Measurements from ENCODE around the gene CCM2. TPM values are rescaled to one million over a fixed set of nuclear protein-coding genes. Genes with fewer than 3 reads are reported as not detected.
"Not testable (repeated sequence)": the region's sequence is repeated elsewhere in the genome, so short reads cannot be mapped to it uniquely, and the experiment has no call there.

Gene CCM2
- total RNA-seq, 1 donor from 2014 or later = 30.3 TPM

DNA sequence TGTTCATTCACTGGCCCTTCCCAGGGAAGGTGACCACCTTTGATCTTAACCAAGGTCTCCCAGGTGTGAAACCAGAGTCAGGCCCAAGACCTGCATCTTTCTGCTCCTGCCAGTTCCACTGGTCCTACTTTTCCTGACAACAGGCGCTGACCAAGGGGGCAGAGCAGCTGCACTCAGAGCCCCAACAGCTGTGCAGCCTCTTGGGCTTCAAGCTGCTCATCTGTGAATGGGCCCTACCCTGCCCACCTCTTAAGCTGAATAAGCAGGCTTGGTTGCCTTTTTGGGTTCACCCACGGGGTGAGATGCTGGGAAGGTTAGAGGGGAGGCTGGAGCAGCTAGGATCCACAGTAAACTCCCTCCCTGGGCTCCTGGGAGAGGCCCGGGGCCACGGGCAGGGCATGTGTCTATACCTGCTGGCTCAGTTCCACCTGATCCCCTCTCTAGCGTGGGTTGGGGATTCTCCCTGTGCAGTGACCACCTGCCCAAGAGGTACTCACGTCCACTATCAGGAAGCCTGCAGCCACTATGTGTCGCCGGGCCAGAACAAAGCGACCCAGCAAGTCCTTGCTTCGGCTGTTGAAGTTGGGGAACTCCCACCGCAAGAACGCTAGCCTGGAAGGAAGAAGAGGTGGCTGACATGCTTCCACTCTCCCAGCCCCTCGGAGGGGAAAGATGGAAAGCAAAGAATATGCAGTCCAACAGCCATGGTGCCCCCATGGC lies 100.9 kb downstream of the CCM2 start:
- ATAC-seq (ENCODE audit: poor library complexity) (no peak), DNase-seq (no peak)
- intact Hi-C loops (cut with DNase I) = no loop called here

DNA sequence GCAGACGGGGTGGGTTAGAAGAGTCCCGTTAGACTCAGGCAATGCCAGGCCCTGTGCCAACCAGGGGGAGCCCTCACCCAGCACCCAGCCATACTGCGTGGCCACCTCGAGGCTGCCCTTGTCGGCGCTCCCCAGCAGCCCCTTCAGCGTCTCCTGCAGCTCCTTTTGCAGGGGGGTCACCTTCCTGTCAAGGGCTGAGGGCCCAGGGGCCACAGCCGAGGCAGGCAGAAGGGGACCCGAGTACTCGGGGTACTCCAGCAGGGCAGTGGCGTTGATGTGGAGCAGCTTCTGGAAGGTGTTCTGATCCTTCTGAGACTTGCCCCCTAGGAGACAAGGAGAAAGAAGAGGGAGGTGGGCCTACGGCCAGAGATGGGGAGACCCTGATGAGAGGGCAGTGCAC lies 101.7 kb downstream of the CCM2 start:
- DNase-seq = no peak
- ATAC-seq (ENCODE audit: poor library complexity) = no peak
- intact Hi-C loops (cut with DNase I) = no loop called here

DNA sequence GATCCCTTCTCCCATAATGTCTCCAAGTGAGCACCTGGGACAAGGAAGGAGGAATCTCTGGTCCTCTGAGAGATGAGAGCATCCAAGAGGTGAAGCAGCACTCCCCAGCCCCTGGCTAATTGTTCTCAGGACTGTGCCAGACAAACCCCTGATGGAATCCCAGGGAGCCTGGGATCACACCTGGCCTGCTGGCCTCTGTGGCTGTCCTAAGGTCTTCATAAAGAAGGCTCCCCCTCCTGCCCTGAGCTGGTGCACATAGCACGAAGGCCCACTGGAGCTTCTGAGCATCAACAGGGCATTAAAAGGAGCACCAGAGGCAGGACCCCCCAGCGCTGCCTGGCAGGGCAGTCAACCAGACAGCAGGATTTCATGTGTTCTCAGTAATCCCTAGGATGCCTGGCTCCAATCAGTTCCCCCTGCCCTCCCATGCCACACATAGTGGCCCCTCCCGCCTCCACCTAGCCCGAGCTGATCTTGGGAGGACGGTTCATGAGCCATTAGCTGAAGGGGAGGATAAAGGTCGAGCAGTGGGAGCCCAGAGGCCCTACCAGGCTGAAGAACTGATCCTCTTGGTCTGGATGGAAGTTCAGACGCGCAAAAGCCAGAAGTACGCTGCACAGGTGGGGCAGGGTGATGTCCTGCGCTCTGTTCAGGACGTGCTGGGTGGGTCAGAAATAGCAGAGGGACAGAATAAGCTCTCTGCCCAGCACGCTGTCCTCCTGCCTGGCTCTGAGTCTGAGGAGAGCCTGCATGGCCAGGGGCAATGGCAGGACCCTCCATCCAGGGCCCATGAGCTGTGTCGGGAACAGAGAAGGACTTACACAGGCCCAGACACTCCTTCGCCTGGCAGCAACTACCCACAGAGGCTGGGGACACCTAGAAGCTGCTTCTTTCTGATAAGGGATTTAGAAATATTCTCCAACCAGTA lies 103.0 kb downstream of the CCM2 start:
- no peak for DNase-seq
- ATAC-seq (ENCODE audit: poor library complexity) = no peak
- intact Hi-C loops (cut with DNase I) = no loop called here

DNA sequence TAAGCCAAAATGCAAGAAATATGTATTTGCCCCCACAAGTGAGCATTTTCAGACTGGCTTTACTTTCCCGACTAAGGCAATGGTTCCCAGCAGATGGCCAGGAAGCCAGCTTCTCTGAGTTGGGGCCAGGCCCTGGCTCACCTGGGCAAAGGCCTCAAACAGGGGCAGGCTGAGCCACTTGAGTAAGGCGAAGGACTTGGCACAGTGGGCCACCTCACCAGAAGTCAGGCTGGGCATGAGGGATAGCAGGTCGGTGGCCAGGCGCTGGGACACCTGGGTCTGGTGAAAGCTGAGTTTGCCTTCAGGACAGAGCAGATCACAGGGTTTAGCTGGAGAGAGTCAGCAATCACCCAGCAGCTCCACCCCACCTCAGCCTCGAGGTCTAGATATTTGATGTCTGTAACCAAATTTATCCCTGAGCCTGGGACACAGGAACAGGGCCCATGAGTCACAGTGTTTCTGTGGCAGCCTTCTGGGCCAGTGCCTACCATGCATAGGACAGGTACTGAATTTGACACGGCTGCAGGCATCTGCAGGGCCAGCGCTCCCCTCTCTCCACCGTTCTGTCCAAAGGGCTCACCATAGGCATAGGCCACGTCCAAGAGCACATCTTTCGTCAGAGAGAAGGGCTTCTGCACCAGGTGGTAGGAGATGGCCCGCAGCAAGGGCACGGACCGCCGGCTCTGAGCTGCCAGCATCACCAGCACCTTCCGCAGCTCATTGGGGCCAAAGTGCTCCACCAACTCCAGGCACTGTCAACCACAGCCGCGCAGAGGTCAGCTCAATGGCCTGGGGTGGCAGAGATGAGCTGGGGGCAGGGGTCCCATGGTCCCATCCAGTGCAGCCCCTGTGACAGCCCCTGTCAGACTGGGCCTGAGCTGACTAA lies 104.2 kb downstream of the CCM2 start:
- peak; percentile 40 for DNase-seq
- ATAC-seq (ENCODE audit: poor library complexity) = no peak
- intact Hi-C loops (cut with DNase I) = no loop called here

DNA sequence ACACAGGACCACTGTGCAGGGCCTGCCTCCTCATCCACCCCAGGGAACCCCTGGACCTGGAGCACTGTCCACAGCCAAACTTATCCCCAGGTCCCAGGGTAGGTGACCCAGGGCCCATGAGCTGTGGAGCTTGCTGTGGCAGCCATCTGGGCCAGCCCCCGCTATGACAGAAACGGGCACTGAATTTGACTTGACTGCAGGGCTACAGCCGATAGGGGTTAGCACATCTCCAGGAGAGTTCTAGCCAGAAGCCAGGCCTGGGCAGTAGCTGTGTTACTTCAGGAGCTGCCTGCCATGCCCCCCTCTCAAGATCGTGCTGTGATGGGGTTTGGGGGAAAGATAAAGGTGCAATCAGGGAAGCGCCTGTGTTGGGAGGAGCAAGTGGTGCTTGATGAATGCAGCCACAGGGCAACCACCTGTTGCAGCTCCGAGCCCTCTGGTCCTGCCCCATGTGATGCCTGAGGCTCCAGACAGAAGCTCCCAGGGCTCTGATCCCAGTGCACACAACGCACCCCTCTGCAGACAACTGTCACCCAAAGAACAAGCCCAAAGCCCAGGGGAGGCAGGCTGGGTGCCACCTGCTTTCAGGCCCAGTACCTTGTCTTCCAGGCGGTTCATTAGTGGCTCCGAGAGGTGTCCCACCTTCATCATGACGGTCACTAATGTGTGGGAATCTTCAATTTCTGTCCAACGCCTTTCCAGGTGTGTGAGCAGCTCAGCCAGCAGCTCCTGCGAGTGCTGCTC lies 105.0 kb downstream of the CCM2 start:
- no peak for DNase-seq
- intact Hi-C loops (cut with DNase I) = loop anchor here (5.0 kb wide), 1 partner anchor 103 kb away; the partner anchor contains the start of gene CCM2
- ATAC-seq (ENCODE audit: poor library complexity) = no peak

DNA sequence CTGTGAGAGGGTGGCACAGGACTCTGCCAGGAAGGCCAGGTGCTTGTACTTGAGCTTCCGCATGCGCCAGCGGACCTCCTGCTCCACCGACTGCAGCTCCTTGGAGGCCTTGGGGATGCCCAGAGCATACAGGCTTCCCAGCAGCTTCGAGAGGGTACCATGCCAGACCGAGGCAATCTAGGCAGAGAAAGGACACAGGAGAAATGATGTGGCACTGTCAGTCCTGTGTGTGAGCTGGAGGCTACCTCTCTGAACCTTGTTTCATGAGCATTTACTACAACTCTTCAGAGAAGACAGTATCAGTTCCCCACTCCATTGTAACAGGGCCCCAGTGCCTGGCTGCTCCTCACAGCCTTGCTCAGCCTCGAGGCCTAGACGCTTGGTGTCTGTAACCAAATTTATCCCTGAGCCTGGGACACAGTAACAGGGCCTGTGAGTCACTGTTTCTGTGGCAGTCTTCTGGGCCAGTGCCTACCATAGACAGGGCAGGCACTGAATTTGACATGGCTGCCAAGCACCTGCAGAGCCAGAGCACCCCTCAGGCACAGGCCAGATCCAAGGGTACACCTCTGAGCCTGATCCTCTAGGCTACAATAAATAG lies 105.7 kb downstream of the CCM2 start:
- intact Hi-C loops (cut with DNase I) = loop anchor here (5.0 kb wide), 1 partner anchor 103 kb away; the partner anchor contains the start of gene CCM2
- DNase-seq (no peak), ATAC-seq (ENCODE audit: poor library complexity) (no peak)

DNA sequence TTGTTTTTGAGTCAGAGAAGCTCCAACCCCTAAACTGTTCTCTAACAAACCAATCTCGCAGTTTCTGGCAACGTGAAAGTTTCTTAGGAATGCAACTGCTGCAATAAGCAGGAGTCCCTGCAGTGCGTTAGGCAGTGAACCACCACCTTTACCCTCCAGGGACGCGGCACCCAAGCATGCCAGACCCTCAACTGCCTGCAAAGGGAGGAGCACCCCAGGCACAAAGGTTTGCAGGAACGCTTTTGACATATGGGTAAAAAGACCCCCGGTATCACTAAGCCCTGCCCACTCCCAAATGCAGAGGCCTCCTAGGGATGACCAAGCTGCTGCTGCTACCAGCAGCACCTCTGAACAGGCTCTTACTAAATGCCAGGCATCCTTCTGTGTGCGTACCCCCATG lies 106.8 kb downstream of the CCM2 start:
- ATAC-seq (ENCODE audit: poor library complexity) (no peak), DNase-seq (no peak)
- intact Hi-C loops (cut with DNase I) = loop anchor here (5.0 kb wide), 1 partner anchor 105 kb away; the partner anchor contains the start of gene CCM2

DNA sequence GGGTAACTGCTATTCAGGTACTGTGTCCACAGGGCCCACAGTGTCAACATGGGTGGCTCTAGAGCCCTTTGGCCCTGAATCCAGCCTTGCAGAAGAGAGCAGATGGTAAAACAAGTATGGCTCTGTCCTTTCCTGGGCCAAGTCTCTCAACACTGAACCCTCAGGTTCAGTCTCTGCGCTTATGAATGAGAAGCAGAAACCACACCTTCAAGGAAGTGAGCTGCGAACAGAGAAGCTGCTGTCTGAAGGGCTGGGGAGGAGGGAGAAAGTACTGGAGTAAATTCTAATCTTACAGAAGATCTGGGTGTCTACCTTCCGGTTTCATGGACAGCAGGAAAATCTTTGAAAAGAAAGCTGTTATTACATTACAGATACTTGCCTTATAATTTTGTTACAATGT lies 107.4 kb downstream of the CCM2 start:
- intact Hi-C loops (cut with DNase I) = loop anchor here (5.0 kb wide), 1 partner anchor 105 kb away; the partner anchor contains the start of gene CCM2
- ATAC-seq (ENCODE audit: poor library complexity) = no peak
- no peak for DNase-seq

DNA sequence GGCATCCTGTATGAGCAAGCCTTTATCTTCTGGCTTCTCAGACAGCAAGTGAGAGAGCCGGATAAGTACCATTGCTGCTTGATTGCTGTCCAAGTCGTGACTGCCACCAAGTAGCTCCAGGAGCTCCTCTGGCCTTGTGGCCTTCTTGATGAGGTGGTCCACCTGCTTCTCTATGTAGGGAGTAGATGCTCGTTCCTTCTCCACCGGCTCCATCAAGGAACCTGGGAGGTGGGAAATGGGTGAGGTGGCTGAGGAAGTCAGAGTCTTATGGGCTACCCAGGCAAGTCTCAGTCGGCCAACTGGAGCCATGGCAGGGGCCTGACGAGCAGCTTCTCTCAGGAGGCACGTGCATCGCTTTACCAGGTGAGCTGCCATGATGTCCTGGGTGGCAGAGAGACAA lies 108.9 kb downstream of the CCM2 start:
- DNase-seq (peak; percentile 21), ATAC-seq (ENCODE audit: poor library complexity) (no peak)
- intact Hi-C loops (cut with DNase I) = loop anchor here (5.0 kb wide), 1 partner anchor 107 kb away; the partner anchor contains the start of gene CCM2

DNA sequence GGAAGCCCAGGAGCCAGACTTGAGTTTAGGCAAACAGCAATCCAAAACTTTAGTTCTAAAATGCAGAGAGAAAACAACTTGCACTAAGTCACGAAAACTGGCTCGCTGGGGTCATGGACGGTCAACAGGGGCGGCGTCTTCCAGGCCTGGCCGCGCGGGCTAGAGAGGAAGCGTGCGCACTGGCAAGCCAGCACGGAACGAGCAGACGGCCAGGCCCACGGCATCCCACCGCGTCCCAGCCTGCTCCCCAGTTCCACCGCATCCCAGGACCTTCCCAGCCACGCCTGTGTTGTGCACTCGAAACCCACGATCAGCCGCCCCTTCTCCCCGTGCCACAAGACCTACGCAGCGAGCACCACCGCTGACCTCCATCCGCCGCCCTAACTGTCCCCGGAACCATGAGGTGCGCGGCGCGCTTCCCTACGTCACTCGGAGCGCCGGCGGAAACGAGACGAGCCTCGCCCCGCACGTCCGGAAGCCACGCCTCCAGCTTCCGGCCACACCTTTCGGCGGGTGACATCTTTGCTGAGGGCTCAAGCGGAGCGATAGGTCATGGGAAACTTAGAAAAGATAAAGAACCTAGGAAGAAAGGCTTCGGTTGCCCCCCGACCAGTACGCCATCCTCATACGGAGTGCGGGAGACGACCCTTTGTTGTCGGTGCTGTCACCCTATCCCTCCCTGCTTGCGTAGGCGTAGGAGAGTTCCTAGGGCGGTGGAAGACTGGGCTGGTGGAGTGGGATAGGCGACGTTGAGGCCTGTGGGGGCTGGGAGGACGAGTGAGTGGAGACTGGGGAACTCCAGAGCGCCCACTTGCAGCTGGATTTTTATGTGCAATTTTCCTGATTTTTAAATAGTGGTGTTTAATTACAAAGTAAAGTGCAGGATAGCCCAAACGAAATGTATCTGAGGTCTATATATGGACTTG lies 111.6 kb downstream of the CCM2 start, which contains the start of gene TBRG4:
TBRG4 (minus strand) TSS at position 400 of the 926 bp plus-strand sequence. CDS start 2,460 bp downstream, outside the sequence.
- peak; percentile 98 for DNase-seq
- intact Hi-C loops (cut with DNase I) = no loop called here
- peak; percentile 100 for ATAC-seq (ENCODE audit: poor library complexity)

DNA sequence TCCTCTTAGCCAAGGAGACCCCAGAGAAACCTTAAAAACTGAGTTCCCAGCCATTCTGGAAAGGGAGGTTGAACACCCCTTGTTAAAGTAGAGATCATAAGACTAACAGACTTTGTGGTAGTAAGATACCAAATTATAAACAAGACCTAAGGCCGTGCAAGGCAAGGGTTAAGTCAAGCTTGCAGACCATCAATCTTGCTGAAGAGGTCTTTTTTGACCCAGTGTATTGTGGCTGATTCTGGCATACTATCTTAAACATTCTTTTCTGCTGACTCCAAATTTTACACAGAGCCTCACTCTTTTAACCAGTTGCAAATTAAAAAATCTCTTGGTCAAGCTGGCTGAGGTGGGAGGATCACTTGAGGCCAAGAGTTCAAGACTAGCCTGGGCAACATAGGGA lies 112.6 kb downstream of the CCM2 start:
- intact Hi-C loops (cut with DNase I) = no loop called here
- ATAC-seq (ENCODE audit: poor library complexity) (no peak), DNase-seq (no peak)

DNA sequence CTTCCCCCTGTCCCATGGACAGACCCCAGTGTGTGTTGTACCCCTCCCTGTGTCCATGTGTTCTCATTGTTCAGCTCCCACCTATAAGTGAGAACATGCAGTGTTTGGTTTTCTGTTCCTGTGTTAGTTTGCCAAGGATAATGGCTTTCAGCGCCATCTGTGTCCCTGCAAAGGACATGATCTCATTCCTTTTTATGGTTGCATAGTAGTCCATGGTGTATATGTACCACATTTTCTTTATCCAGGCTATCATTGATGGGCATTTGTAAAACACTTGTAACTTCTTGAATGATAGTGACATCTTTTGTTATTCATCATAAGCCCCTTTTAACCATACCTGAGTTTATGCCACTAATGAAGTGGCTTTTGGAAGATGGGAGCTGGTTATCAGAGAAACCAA lies 114.3 kb downstream of the CCM2 start:
- intact Hi-C loops (cut with DNase I); ATAC-seq (ENCODE audit: poor library complexity); DNase-seq: not testable (repeated sequence)

DNA sequence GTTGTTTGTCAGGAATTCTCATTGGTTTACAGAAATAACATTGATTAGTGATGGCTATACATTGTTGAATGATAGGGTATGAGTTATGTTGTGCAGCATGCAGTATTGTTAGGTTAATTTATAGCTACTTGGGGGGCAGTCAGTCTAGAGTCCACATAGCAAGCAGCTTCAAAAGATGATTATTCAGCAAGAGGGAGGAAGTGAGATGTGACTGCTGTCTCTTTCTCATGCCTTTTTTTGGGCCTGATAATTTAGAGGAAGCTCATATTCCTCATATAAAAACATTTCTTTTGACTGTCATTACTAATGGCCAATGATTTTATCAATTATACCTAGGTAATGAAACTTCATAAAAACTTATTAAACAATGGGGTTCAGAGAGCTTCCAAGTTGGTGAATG lies 114.9 kb downstream of the CCM2 start:
- no peak for ATAC-seq (ENCODE audit: poor library complexity)
- no peak for DNase-seq
- intact Hi-C loops (cut with DNase I) = no loop called here

DNA sequence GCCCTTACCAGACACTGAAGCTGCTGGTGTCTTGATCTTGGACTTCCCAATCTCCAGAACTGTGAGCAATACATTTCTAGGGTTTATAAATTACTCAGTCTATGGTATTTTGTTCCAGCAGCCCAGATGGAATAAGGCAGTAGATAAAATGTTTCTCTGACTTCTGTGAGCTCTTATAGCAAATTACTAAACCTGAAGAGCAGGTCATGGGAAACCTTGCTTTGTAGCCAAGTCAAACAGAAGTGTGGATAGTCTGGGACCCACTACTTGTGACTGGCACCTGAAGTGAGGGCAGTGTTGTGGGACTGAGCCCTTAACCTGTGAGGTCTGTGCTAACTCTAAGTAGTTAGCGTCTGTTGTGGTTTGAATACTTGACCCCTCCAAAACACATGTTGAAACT lies 116.0 kb downstream of the CCM2 start:
- ATAC-seq (ENCODE audit: poor library complexity) = no peak
- no peak for DNase-seq
- intact Hi-C loops (cut with DNase I) = no loop called here

DNA sequence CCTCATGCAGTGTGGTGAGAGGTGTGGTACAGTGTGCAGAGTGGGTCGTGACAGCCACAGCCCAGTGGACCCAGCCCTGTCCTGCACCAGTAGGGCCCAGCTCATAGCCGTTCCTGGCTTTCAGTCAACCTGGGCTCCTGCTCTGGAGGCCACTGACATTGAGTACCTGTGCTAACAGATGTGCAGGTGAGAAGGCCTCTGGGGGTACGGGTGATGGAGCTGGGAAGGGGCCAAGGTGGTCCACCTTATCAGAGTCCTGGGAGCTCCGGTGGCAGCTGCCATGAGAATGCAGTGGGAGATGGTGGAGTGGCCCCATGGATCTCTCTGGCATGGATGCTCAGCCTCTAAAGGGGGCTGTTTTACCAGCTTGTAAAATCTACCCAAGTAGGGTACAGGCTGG lies 117.6 kb downstream of the CCM2 start:
- no peak for DNase-seq
- no peak for ATAC-seq (ENCODE audit: poor library complexity)
- intact Hi-C loops (cut with DNase I) = no loop called here

DNA sequence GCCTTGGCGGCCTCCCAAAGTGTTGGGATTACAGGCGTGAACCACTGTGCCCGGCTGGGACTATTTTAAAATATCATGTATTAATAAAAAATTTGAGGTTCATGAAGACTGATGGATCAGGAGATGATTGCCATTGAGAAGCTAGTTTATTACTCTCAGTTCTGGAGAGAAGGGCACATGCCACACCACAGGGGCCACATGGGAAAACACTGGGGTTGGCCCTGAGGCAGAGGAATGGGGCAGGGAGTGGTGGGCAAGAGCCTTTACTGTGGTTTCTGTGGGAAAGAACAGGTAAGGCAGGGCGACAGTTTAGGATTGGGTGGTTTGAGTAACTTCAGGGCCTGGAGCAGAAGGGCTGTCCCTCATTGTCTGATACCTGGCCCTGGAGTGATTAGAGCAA lies 118.3 kb downstream of the CCM2 start:
- ATAC-seq (ENCODE audit: poor library complexity) (no peak), DNase-seq (no peak)
- intact Hi-C loops (cut with DNase I) = no loop called here
